Smooth muscle cell (in vitro differentiated cells): ENCODE measurements around the gene RASA1. TPM values are rescaled to one million over a fixed set of nuclear protein-coding genes. Genes with fewer than 3 reads are reported as not detected.

Experiments used
- DNase-seq: peaks from one replicate; lab custom pipeline; 2025; ENCODE audit not compliant: unreplicated experiment; lab: John Stamatoyannopoulos, UW
- H2AFZ ChIP-seq: fragments of 200-600 bp; sonication (generic); 2 replicates; pipeline ENCODE4 v1.6.0; 2016; ENCODE audit warnings: antibody characterized with exemption, low read depth, mild to moderate bottlenecking
- H3F3A ChIP-seq: fragments of 200-600 bp; sonication (generic); 2 replicates; pipeline ENCODE4 v1.6.0; 2017; ENCODE audit warnings: antibody characterized with exemption, low read depth
- H3K27ac ChIP-seq: fragments of 200-600 bp; sonication (generic); 2 replicates; pipeline ENCODE4 v1.5.1; 2016; ENCODE audit warnings: low read depth, mild to moderate bottlenecking
- H3K27me3 ChIP-seq: fragments of 200-600 bp; sonication (generic); 2 replicates; pipeline ENCODE4 v1.6.1; 2016; ENCODE audit warnings: low read depth, mild to moderate bottlenecking
- H3K36me3 ChIP-seq: fragments of 200-600 bp; sonication (generic); 2 replicates; pipeline ENCODE4 v1.5.1; 2016; ENCODE audit warnings: low read depth
- H3K4me1 ChIP-seq: fragments of 200-600 bp; sonication (generic); 2 replicates; pipeline ENCODE4 v1.5.1; 2016; ENCODE audit warnings: low read depth
- H3K4me2 ChIP-seq: fragments of 200-600 bp; sonication (generic); 2 replicates; pipeline ENCODE4 v1.6.0; 2016; ENCODE audit warnings: mild to moderate bottlenecking
- H3K4me3 ChIP-seq: fragments of 200-600 bp; sonication (generic); 2 replicates; pipeline ENCODE4 v1.5.1; 2016; ENCODE audit warnings: mild to moderate bottlenecking
- H3K79me2 ChIP-seq: fragments of 200-600 bp; sonication (generic); 2 replicates; pipeline ENCODE4 v1.6.0; 2016; ENCODE audit warnings: low read depth, mild to moderate bottlenecking
- H3K9ac ChIP-seq: fragments of 200-600 bp; sonication (generic); 2 replicates; pipeline ENCODE4 v1.6.0; 2016; ENCODE audit warnings: low read depth
- H3K9me3 ChIP-seq: fragments of 200-600 bp; sonication (generic); replicated peaks from 2 replicates; pipeline ENCODE4 v1.5.1; 2016; ENCODE audit warnings: low read depth
- H4K20me1 ChIP-seq: fragments of 200-600 bp; sonication (generic); 2 replicates; pipeline ENCODE4 v1.6.0; 2016; ENCODE audit warnings: low read depth
- WGBS: methylation state at CpG from one replicate; pipeline ENCODE4 v1.1.7; 2016; ENCODE audit warnings: low lambda C conversion rate; 5-methylcytosine and 5-hydroxymethylcytosine counted together
- polyA plus RNA-seq: library from polyadenylated mRNA; unstranded; fragments of >200 nt; fragmentation: Nextera tagmentation; extraction: Ambion mirVana; gene quantifications from 2 replicates; pipeline ENCODE4 v1.2.1, GENCODE V29; 2016
- total RNA-seq: library from RNA; depleted of rRNA; stranded (reverse); fragments of >200 nt; gene quantifications from 2 replicates; pipeline ENCODE4 v1.2.3, GENCODE V29; 2014
- TF ChIP-seq, protein P1 (sequence below): fragments of 200-600 bp; sonication (generic); IDR thresholded peaks from 2 replicates; pipeline ENCODE4 v1.5.1; 2017; ENCODE audit warnings: borderline replicate concordance, mild to moderate bottlenecking, antibody characterized with exemption; ENCODE audit not compliant: insufficient read depth, poor library complexity, severe bottlenecking

Gene RASA1
- total and polyA plus RNA-seq, 2 experiments from 2014 or later = 28.9 to 59.6 TPM

DNA sequence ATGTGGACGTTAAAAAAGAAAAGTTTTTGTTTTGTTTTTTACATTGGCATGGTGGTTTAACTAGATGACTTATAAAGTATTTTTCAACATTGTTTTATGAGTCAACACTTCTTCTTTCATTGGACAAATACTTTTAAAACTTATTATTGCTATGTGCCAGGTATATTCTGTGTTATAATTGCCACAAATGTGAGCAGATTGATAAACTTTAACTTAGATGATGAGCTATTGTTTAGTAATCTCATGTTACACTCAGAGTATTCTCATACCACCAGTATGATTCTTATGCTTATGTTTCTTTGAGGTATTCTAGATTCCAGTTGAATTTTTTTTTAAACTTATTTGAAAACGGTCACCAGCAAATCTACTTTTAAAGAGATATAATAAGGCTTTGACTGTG, 60.3 kb downstream of the RASA1 start:
- Histone ChIP-seq H3K27me3 (no peaks in the 10 kb centered on the region), H3K36me3 (no peaks in the 10 kb centered on the region), H3K4me1 (no peaks in the 10 kb centered on the region), H3K4me3 (no peak overlapping the region), H3K9ac (no peak overlapping the region), H3K4me2 (no peak overlapping the region), H3K9me3 (no peaks in the 10 kb centered on the region), H4K20me1 (peaks cover 81% of the 10 kb centered on the region), H3K79me2 (peaks cover 76% of the 10 kb centered on the region), H2AFZ (no peak overlapping the region), H3K27ac (no peak overlapping the region), H3F3A (no peaks in the 10 kb centered on the region)
- TF ChIP-seq, protein P1, sequence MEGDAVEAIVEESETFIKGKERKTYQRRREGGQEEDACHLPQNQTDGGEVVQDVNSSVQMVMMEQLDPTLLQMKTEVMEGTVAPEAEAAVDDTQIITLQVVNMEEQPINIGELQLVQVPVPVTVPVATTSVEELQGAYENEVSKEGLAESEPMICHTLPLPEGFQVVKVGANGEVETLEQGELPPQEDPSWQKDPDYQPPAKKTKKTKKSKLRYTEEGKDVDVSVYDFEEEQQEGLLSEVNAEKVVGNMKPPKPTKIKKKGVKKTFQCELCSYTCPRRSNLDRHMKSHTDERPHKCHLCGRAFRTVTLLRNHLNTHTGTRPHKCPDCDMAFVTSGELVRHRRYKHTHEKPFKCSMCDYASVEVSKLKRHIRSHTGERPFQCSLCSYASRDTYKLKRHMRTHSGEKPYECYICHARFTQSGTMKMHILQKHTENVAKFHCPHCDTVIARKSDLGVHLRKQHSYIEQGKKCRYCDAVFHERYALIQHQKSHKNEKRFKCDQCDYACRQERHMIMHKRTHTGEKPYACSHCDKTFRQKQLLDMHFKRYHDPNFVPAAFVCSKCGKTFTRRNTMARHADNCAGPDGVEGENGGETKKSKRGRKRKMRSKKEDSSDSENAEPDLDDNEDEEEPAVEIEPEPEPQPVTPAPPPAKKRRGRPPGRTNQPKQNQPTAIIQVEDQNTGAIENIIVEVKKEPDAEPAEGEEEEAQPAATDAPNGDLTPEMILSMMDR = no peak
- no peak for DNase-seq
- 97% methylated on average over 2 of the region's 2 CpGs for WGBS

GRCh38 chr5:87329114-87329513, 61.4 kb downstream of the RASA1 start:
- H3F3A ChIP-seq = no peaks in the 10 kb centered on the region
- TF ChIP-seq, protein P1 = no peak
- no peak overlapping the region for H3K4me3 ChIP-seq
- no peak overlapping the region for H3K9ac ChIP-seq
- no peaks in the 10 kb centered on the region for H3K9me3 ChIP-seq
- H3K4me2 ChIP-seq = no peak overlapping the region
- H2AFZ ChIP-seq = no peak overlapping the region
- no peaks in the 10 kb centered on the region for H3K36me3 ChIP-seq
- no peaks in the 10 kb centered on the region for H3K27me3 ChIP-seq
- H3K4me1 ChIP-seq = no peaks in the 10 kb centered on the region
- peaks cover 70% of the 10 kb centered on the region for H4K20me1 ChIP-seq
- WGBS = 89% methylated on average over 6 of the region's 6 CpGs
- no peak for DNase-seq
- peaks cover 65% of the 10 kb centered on the region for H3K79me2 ChIP-seq
- H3K27ac ChIP-seq = no peak overlapping the region

DNA sequence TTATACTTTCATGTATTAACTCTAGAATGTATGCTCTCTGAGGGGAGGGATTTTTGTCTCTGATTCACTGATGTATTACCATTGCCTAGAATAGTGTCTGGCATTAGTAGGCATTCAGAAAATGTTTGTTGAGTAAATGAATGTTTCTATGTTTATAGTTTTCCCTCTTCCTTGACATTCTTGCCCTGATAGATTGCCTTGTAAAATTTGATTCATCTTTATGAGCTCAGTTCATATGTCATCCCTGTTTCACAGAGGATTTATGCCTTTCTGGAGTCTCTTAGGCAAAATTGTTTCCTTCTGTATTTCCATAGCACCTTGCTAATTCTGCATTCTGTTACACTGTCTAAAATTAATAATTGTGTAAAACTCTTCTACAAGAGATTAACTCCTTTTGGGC, 72.3 kb downstream of the RASA1 start:
- H3F3A ChIP-seq = no peaks in the 10 kb centered on the region
- no peaks in the 10 kb centered on the region for H3K27me3 ChIP-seq
- TF ChIP-seq, protein P1 = no peak
- H3K36me3 ChIP-seq = peaks cover 34% of the 10 kb centered on the region
- no peak for DNase-seq
- no peaks in the 10 kb centered on the region for H3K9me3 ChIP-seq
- no peaks in the 10 kb centered on the region for H3K79me2 ChIP-seq
- no peak overlapping the region for H3K27ac ChIP-seq
- no peak overlapping the region for H2AFZ ChIP-seq
- H3K9ac ChIP-seq = no peak overlapping the region
- H3K4me1 ChIP-seq = no peaks in the 10 kb centered on the region
- no peak overlapping the region for H3K4me3 ChIP-seq
- no peaks in the 10 kb centered on the region for H4K20me1 ChIP-seq
- no peak overlapping the region for H3K4me2 ChIP-seq

DNA sequence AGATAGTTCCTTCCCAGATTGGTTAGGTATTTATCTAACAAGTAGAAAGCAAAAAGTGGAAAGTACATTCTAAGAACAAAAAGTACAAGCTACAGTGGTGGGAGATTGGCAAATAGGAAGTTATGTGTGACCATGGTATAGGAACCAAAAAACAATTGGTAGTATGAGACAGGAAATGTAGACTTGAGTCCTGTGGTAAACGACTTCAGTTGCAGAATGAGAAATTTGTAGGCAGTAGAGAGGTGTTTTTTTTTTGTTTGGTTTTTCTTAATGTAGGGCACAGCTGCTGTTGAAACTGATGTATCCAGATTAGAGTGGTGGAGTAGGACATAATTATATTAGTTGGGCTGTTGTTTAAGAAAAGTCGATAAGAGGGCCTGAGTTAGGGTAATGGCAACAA, 73.0 kb downstream of the RASA1 start:
- no peak overlapping the region for H3K9ac ChIP-seq
- H3K27me3 ChIP-seq = no peaks in the 10 kb centered on the region
- H3F3A ChIP-seq = no peaks in the 10 kb centered on the region
- no peak overlapping the region for H3K4me3 ChIP-seq
- no peaks in the 10 kb centered on the region for H3K79me2 ChIP-seq
- no peak overlapping the region for H3K27ac ChIP-seq
- WGBS = 92% methylated on average over 2 of the region's 2 CpGs
- TF ChIP-seq, protein P1 = no peak
- peaks cover 34% of the 10 kb centered on the region for H3K36me3 ChIP-seq
- H3K4me1 ChIP-seq = no peaks in the 10 kb centered on the region
- no peaks in the 10 kb centered on the region for H3K9me3 ChIP-seq
- H3K4me2 ChIP-seq = no peak overlapping the region
- no peak for DNase-seq
- no peak overlapping the region for H2AFZ ChIP-seq
- H4K20me1 ChIP-seq = no peaks in the 10 kb centered on the region
